Left forelimb (tissue), 1 donor: ENCODE results near the gene SEMA6A.
A peak's percentile ranks its signal among the peaks of the same experiment; 100 is the strongest.

ENCODE experiments used
- DNase-seq: peaks from one replicate; pipeline ENCODE4 v3.0.0-alpha.2; 2018; ENCODE audit warnings: low spot score

The SEMA6A gene, protein sequence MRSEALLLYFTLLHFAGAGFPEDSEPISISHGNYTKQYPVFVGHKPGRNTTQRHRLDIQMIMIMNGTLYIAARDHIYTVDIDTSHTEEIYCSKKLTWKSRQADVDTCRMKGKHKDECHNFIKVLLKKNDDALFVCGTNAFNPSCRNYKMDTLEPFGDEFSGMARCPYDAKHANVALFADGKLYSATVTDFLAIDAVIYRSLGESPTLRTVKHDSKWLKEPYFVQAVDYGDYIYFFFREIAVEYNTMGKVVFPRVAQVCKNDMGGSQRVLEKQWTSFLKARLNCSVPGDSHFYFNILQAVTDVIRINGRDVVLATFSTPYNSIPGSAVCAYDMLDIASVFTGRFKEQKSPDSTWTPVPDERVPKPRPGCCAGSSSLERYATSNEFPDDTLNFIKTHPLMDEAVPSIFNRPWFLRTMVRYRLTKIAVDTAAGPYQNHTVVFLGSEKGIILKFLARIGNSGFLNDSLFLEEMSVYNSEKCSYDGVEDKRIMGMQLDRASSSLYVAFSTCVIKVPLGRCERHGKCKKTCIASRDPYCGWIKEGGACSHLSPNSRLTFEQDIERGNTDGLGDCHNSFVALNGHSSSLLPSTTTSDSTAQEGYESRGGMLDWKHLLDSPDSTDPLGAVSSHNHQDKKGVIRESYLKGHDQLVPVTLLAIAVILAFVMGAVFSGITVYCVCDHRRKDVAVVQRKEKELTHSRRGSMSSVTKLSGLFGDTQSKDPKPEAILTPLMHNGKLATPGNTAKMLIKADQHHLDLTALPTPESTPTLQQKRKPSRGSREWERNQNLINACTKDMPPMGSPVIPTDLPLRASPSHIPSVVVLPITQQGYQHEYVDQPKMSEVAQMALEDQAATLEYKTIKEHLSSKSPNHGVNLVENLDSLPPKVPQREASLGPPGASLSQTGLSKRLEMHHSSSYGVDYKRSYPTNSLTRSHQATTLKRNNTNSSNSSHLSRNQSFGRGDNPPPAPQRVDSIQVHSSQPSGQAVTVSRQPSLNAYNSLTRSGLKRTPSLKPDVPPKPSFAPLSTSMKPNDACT

DNA sequence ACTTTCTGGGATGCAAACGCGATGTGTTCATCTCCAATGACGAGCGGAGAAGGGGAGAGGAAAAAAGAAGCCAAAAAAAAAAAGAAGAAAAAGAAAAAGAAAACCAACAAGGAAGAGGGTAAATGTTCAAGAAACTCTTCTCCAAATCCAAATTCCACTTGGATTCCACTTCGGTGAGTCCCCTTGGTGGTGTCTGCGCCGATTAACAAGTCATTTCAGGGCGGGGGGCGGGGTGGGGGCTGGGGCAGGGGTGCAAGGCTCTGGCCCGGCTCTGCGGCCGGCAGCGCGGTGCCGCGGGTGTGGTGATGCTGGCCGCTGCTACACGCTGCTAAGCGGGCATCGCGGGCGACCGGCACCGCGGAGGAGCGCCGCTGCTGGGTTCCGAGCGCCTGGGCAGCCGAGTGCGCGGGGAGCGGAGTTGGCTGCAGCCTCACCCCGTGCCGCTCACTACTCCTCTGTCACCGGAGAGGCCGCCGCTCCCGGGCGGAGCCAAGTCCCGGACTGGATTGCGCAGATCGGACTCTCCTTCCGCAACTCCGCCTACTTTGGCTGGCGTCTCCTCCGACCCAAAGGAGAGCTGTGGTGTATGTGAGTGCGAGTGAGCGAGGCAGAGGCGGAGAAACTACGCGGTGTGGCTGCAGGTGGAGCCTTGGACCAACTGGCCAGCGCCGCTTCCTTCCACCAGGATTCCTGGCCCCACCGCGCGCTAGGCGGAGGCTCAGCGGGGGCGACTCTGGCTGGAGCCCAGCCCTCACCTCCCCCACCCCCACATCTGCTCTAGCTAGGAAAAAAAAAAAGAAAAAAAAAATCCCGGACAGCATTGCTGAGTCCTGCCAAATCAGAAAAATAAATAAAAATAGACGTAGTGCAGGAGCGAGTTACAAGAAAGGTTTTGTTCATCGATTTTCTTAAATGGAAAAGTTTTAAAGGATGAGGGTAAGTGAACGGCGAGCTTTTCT is at the start of gene SEMA6A:
SEMA6A (minus strand) TSS at position 457 of the 959 bp plus-strand sequence. CDS start 69,879 bp downstream, outside the sequence.
- peak; percentile 97 for DNase-seq

DNA sequence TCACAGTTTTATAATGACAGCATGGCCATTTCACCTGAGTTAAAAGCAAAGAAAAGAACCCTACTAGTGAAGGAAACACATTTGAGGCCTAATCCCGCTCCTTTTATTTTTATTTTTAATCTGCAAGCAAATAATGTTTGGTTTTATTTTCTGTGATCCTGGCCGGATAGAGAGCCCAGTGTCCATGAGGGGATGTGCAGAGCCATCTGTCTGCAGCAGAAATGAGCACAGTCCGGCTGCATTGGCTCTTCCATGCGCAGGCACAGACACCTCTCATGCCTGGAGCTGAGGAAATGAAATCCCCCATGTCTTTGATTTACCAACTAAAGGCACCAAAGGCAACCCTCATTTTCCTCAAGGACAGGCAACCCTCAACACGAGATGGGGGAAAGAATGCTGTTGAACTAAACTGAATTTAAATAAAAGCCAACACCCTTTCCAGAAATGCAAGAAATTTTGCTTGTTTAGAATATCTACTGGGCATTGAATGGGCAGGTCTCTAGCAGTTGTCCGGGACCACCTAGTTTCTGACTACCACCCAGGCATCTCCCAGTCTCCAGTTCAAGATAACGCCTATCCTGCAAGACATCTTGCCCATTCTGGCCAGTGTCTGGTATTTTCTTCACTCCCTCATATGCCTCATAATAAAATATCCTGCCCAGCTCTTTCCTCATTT is 47.9 kb upstream of the SEMA6A start:
- DNase-seq = no peak

DNA sequence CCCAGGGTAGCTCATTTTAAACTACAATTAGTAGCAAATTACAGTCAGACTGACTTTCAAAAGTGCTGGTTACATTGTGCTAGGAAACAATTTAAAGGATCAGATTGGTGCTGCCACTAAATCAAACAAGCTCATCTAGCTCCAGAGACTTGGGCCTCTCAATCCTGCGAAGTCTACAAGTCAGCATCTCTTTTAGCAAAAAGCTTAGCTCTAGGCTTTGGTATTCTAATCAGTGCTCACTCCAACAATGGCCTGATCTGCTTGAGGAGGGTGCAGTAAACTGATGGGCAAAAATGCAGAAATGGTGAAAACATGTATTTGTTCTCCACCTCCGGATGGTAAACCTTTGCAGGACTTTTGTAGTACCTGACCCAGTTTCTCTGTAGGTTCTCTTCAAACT is 47.0 kb upstream of the SEMA6A start:
- DNase-seq = no peak

DNA sequence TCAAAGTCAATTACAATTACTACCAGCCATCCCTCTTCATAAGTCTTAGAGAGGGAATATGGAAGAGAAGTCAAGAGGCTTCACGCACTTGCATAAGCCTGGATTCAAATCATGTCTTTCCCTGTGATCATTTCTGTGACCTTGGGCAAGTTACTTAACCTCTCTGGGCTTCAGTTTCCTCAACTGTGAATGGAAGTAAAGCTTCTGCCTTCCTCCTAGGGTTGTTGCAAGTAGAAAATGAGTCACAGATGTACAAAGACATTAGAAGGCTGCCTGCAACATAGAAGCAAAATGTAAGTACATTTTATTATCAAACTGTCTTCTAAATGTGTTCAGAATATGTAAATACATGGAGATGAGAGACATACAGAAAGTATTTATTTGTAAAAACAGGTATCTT is 42.3 kb upstream of the SEMA6A start:
- no peak for DNase-seq

DNA sequence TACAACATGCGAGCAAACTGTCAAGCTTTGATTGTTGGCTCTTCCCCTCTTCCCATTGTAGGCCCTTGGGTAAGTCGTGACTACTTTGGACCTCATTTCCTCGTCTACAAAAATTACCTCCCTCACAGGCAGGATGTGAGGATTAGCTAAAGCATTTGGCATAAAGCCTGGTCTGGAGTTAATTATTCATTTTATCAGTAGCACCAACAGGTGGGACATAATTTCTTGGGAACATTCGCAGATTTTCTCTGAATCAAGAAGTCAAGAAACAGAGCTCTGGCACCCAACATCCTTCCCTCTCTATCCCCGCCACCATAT is 39.9 kb upstream of the SEMA6A start:
- no peak for DNase-seq

DNA sequence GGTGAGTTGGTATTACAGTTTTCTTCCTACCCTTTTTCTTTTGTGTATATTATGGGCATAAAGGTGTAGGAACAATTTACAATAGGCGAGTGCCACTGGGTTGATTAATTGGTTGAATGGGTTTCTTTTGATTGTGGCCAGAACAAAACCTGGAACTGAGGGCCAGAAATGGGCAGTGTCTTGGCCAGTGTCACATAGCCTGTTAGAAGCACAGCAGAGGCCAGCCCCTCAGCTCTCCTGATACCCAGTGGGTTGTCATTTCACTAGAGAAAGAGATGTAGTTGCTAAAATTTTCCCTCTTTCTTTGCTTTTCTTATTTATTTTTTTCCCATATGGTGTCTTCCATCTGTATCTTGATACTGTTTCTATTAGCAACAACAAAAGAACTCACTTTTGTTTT is 38.8 kb upstream of the SEMA6A start:
- DNase-seq = no peak

DNA sequence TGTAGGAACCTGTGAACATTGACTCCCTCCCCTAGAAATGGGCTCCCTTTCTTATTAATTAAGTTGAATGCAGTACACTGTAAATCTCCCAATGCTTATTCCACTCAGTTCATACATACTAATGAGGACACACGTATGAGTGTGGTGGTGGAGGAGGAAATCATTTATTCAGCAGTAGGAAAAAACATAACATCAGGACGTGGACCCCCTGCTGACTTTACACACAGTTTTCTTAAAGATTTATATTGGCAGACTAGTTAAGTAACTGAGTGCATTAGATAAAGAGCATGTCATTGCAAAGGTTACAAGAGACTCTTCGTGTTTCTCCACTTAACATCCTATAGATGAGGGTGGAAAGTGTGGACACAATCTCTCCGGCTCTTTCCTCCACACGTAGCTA is 37.8 kb upstream of the SEMA6A start:
- no peak for DNase-seq

DNA sequence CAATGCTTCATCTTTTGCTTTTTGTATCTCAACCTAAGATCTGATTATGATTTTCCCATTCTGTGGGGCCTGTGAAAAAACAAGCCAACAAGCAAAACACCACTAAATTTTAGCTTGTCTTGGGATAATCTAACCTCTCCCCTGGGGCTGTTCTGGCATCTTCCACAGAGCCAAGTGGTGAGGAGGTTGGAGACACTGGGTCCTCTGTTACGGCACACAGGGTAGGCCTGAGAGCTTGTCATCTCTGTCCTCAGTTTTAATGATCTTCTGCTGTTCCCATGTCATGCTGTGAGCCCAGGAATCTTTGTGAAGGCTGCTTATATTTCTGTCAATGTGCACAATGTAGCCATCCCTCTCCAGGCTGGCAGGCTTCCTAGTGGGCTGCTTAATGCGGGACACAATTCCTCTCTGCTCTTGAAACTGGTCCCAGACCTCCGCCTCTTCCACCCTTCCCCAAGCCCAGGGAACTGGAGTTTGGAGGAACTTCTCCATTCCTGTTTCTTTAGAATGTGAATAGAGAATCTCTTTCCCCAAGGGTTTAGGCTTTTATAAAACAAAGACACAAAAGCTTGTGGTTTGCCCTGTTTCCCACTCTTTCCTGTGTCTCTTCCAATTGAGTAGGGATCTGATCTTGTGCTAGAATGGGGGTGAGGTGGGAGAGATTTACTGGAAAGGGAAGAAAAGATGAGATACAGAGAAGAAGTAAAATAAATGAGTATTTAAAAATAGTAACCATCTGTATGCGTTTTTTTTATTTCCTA is 30.9 kb upstream of the SEMA6A start:
- no peak for DNase-seq

DNA sequence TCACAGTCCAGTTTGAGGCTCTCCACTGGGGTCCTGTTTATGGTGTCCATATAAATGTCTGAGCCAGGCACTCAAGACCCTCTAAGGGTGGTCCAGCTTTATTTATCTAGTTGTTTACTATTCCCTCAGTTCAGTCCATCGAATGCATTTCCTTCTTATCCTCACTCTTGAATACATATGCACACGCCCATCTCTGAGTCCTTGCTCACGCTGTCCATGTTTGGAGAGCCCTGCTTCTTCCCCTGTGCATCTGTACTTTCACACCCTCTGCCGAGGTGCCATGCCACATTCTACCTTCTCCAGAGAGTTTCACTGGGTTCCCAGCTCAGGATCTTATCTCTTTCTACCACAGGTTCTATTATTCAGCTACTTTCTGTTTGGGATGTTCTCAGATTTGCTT is 30.2 kb upstream of the SEMA6A start:
- no peak for DNase-seq

DNA sequence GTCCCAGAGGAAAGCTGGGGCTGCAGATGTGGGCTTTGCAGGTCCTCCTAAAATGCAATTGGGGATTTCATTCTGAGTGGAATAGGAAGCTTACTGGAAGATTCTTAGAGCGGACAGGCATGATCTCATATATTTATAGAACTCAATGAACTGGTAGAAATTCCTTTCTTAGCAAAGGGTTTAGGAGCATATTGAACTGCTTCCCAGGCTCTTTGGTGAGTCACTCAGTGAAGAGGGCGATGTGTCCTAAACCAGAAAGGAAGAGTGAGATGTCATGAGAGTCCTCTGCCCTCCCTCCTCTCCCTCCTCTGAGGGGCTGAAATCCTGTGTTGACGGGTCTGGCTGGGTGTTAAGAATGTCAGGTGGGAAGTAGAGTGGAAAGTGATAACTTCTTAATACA is 26.3 kb upstream of the SEMA6A start:
- no peak for DNase-seq

DNA sequence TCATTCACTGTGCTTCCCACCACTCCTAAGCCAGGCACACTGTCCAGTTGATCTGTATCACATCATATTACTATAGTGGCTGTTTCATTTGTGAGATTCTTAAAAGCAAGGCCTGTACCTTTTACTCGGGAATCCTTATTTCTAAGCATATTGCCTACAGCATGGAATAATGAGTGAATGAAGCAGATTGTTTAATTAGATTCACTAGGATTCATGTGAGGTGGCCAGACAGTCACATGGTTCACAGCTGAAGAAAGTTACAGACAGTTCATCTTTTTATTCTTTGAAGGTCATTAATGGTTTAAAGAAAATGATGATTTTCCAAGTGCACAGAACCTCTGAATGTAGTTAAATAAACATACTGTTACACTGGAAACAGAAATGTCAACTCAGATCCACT is 24.3 kb upstream of the SEMA6A start:
- no peak for DNase-seq

DNA sequence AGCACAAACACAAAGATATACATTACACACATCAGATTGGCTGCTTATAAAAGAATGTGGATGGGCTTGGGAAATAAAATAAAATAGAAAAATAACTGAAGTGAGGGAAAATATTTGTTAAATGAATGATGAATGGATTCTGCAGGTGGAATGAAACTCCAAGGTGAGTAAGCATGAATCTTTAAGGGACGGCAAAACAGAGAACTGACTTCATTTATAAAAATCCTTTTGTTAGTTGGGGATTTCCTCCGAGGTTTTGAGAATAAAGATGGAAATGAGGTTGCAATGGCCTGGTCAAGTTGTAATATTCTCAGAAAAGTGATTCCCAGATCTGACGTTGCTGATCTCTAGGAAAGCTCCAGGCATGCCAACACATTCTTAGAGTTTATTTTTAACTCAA is 20.9 kb upstream of the SEMA6A start:
- no peak for DNase-seq

DNA sequence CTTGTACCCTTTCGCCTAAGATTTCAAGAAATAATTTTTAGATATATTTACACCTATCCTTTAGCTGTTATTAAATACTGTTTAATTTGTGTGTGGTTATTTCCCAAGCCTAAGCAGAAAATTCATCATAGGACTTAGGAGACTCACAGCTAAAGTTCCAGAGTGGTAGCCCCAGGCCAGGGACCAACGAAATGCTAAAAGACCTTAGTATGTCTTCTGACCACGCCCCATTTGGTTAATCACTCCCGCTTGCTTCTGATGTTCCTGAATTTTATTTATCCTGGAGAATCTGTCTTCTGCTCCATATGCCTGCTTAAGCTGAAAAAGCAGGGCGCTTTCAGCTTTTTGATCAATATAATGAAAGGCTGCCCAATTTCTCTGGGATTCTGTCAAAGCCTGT is 18.7 kb upstream of the SEMA6A start:
- no peak for DNase-seq

DNA sequence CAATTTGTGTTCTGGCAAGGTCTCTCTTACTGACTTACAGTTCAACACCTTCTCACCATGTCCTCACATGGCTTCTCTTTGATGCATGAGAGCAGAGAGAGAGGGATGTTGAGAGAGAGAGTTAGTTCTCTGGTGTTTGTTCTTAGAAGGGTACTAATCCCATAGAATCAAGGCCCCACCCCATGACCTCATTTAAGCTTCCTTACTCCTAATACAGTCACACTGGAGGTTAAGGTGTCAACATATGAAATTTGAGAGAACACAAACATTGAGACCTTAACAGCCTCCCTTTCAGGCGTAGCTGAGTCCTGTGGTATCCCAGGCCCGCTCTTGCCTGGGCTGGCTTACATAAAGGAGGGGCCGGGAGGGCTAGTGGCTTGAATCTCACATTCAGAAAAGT is 10.6 kb upstream of the SEMA6A start:
- no peak for DNase-seq

DNA sequence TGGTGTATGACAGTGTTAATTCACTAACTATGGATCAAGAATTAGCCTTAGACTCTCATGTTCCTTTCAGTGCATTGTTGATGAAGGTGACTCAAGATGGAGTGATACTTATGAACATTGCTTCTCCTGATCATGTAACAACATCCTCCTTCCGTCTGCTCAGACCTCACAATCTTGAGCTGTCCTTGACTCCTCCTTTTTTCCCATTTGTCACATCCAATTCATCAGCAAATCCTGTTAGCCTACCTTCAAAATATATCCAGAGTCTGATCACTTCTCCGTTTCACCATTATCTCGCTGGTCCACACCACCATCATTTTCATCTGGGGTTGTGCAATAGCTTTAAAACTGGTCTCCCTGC is 9.2 kb upstream of the SEMA6A start:
- DNase-seq = no peak

DNA sequence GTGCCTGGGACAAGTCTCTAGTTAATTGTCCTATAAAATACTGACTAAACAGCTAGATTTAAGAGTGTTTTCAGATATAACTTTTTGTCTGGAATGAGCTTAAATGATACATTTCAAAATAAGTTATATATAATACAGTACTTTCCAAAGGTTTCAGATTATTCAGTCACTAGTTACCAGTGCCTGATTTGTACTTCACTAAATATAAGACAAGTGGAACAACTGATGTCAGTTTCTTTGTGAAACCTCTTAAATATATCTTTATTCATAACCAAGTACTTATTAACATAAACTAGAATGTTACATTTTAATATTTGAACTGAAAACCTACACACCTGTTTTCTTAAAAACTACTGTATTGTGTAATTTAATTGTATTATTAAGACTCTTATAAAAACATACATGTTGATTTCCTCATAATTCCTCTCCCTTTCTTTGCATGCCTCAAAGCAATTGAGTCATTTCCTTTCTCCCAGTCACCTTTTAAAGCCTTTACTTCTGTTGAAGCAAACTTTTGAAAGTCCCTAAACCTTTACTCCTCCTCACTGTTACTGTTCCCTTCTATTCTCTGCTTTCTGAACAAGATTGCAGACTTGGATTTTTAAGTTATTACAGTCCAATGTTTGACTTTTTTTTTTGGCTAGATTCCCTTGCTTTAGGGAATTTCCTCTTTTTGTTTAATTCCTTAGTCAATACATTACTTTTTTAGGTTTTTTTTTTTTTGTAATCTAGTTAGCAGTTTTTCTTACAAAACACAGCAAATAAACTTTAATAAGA is 8.7 kb upstream of the SEMA6A start:
- no peak for DNase-seq

DNA sequence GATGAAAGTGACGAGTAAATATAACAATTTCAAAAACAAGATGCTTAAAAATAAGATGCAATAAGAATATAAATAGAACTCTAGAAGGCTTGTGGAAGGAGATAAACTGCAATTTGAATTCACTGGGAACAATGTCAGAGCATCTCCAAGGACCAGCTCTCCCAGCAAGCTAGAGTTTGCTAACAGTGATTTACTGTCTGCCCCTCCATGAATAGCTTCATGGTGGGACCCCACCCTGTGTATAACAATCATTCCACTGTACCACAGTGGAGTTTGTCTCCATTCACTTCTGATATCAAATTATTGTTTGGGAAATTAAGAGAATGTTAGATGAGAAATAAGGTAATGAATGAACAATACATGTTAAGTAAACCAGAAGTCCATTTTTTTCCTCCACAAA is 7.3 kb upstream of the SEMA6A start:
- no peak for DNase-seq

DNA sequence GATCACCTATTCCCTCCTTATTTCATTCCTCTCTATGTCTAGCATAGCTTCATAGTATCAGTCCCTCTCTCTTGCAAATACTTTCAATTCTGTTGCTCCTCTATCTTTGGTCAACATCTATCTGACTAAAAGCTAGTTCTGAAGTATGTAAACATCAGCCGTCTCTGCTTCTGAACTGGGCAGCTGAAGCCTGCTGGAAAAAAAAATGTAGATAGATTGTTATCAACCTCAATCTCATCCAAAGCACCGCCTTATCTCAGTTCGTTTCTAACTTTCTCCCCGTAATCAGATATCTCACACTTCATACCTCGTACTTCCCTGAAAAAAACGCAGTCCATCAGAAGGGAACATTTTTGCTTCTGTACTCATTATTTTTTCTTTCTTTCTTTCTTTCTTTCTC is 4.5 kb upstream of the SEMA6A start:
- no peak for DNase-seq

DNA sequence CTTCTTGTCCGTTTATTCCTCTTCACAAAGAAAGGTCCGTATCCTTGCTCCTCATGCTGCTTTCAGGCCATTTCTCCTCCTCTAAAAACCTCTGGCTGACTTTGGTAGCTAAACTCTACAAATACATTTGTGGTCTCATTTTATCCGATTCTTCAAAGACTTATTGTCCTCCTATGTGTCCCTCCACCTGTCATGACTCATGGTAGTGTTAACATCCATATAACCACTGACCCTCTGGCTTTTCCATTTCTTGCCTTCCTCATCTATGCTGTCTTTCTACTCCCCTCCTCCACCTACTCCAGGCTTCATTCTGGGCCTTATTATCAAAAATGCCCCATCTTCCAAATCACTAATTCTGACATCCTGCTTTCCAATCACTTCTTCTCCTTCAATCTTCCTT is 4.1 kb upstream of the SEMA6A start:
- DNase-seq = no peak
